22Rv1 (cell line): ENCODE results near the gene GBF1.

Experiments
- ZFX ChIP-seq: fragments of 450-650 bp; IDR thresholded peaks from 2 replicates; pipeline ENCODE4 v1.6.1; 2017; ENCODE audit warnings: antibody characterized with exemption, borderline replicate concordance
- TF ChIP-seq, protein P1 (sequence below): fragments of 450-650 bp; IDR thresholded peaks from 2 replicates; pipeline ENCODE4 v1.5.1; 2017; ENCODE audit warnings: mild to moderate bottlenecking

DNA sequence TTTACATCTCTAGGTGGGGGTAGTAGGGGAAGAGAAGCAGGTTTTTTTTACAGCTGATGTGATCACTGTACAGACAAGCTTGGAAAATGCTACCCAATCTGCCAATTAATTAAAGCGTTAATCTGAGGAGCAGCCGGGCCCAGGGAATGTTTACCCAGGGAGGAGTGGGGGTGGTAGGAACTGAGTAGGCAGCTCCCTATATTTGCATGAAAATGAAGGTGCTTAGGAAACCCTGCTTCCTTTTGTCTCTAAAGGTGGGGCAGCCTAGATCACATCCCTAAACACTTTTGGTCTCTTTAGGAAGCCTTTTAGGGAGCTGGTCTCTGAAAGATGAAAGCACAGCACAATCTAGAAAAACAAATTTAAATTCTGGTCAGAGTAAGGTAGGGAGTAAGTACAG lies 97.1 kb downstream of the GBF1 start:
- TF ChIP-seq, protein P1, sequence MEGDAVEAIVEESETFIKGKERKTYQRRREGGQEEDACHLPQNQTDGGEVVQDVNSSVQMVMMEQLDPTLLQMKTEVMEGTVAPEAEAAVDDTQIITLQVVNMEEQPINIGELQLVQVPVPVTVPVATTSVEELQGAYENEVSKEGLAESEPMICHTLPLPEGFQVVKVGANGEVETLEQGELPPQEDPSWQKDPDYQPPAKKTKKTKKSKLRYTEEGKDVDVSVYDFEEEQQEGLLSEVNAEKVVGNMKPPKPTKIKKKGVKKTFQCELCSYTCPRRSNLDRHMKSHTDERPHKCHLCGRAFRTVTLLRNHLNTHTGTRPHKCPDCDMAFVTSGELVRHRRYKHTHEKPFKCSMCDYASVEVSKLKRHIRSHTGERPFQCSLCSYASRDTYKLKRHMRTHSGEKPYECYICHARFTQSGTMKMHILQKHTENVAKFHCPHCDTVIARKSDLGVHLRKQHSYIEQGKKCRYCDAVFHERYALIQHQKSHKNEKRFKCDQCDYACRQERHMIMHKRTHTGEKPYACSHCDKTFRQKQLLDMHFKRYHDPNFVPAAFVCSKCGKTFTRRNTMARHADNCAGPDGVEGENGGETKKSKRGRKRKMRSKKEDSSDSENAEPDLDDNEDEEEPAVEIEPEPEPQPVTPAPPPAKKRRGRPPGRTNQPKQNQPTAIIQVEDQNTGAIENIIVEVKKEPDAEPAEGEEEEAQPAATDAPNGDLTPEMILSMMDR, result no peak
- no peak for TF ChIP-seq ZFX
